Skeletal muscle satellite cell (primary cell): ENCODE data around the gene ANXA4.
A peak's percentile ranks its signal among the peaks of the same experiment; 100 is the strongest.
"Not testable (repeated sequence)": the region's sequence is repeated elsewhere in the genome, so short reads cannot be mapped to it uniquely, and the experiment has no call there.

ENCODE experiments used
- H3K27me3 ChIP-seq: 2 replicates; pipeline ENCODE4 v1.7.0; 2013; ENCODE audit warnings: low read length; ENCODE audit not compliant: control insufficient read depth, insufficient read depth
- H3K36me3 ChIP-seq: 2 replicates; pipeline ENCODE4 v1.7.0; 2013; ENCODE audit warnings: mild to moderate bottlenecking, control low read depth, low read length; ENCODE audit not compliant: insufficient read depth
- H3K4me1 ChIP-seq: 2 replicates; pipeline ENCODE4 v1.7.0; 2013; ENCODE audit warnings: low read length; ENCODE audit not compliant: control insufficient read depth, insufficient read depth
- H3K4me2 ChIP-seq: 2 replicates; pipeline ENCODE4 v1.7.0; 2013; ENCODE audit warnings: mild to moderate bottlenecking, low read length
- H3K4me3 ChIP-seq: 2 replicates; pipeline ENCODE4 v1.7.0; 2013; ENCODE audit warnings: low read length
- H3K9ac ChIP-seq: 2 replicates; pipeline ENCODE4 v1.7.0; 2013; ENCODE audit warnings: mild to moderate bottlenecking, low read depth, low read length, moderate library complexity
- H3K9me3 ChIP-seq: replicated peaks from 2 replicates; pipeline ENCODE4 v1.7.0; 2013; ENCODE audit warnings: mild to moderate bottlenecking, control low read depth, low read length

Gene ANXA4

DNA sequence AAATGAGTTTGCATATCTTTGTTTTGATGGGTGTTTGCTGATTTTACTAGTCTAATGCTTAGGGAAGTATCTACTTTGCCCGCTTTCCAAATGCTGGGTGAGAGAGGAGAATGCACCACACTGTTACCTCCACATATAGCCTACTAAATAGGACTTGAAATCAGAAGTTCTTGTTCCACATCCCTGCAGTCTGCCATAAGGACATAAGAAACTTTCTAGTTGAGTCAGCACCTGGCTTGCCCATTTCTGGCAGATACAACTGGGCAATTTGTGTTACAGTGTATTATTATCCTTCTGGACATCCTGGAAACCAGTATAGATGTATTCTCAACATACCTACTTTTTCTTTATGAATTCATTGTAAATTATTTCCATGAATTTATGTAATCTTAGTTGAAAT lies 29.5 kb downstream of the ANXA4 start:
- Histone ChIP-seq H3K27me3 (no peaks in the 10 kb centered on the region), H3K4me1 (peaks cover 53% of the 10 kb centered on the region), H3K4me2 (no peak overlapping the region), H3K9ac (no peak overlapping the region), H3K4me3 (no peak overlapping the region), H3K36me3 (peaks cover 3% of the 10 kb centered on the region), H3K9me3 (no peaks in the 10 kb centered on the region)

DNA sequence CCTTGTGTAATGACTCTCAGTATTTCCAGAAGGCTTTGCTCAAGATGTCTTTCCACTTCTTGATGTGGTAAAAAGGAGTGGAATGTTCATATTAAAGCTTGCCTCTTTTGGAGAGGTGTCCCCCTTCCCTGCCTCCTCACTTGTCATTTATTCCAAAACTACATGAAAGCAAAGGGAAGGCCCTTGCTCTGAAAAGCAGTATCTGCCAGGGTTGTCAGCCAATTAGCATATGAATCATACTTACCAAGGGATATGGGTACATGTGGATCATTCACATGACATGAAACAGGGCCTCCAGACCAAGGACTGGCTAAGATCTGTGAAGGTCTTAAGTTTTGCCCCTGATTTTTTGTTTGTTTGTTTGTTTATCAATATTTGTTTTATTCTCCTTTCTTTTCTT lies 31.3 kb downstream of the ANXA4 start:
- Histone ChIP-seq H3K9me3 (no peaks in the 10 kb centered on the region), H3K9ac (no peak overlapping the region), H3K4me3 (no peak overlapping the region), H3K4me1 (peaks cover 40% of the 10 kb centered on the region), H3K36me3 (peaks cover 3% of the 10 kb centered on the region), H3K27me3 (no peaks in the 10 kb centered on the region), H3K4me2 (no peak overlapping the region)

DNA sequence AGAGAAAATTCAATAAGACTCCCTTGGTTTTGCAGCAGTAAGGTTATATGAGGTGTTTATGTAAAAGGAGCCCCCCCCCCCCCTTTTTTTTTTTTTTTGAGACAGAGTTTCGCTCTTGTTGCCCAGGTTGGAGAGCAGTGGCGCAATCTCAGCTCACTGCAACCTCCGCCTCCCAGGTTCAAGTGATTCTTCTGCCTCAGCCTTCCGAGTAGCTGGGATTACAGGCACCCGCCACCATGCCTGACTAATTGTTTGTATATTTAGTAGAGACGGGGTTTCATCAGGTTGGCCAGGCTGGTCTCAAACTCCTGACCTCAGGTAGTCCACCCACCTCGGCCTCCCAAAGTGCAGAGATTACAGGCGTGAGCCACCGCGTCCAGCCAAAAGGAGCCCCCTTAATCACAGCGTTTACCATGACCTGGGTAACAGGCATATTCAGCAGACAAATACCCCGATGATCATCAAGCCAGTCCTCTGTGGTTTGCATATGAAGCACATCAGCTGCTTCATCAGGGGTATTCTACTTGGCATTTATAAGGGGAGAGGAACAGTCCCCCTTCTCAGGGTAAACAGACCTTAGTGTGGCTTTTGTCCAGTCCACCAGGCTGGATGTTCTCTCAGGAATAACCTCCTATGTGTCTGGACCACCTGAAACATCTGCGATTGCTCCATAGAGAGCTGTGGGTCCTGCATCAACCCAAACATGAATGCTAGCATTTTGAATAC lies 32.5 kb downstream of the ANXA4 start:
- H3K4me1 ChIP-seq, result peaks cover 44% of the 10 kb centered on the region
- not testable (repeated sequence) for H3K36me3 ChIP-seq, H3K9me3 ChIP-seq, H3K9ac ChIP-seq, H3K4me3 ChIP-seq, H3K27me3 ChIP-seq, H3K4me2 ChIP-seq

DNA sequence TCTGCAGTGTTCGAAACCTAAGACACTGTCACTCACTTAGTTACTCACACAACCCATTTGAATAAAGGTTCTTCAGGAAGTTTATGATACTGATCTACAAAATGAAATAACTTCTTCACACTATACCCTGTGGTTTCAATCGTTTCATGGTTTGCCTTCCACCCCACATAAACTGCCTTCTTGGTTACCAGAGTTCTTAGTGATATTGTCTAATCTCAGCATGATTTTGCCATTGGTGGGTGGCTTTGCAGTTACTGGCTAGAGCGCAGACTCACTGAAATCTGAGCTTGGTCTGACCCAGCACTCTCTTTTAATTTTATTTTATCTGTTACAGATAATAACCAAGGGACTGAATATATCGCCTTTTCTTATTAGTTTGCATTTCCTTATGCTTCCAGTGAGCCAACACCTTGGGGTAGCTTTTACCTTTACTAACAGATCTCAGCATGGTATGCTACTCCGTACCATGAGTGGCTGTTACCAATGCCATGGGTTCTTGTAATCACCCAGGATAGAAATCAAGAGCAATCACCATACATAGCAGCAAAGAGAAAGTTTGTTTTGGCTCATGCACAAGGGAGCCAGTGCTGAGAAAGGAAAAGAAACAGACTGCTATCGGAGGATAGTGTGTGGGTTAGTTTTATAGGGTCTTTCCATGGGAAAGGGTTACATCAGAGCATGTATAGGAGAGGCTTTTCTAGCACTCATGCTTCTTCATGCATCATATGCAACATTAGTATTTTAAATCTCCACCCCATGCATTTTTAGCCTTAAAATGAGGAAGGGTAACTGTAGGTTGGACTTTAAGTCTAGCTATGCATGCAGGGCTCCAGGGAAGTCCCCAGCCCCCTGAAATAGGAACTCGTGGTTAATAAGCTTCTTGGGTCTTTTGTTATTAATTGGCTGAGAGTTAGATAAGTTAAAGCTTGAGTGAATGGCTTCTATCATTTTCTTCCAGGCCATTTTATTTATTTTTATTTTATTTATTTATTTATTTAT lies 33.3 kb downstream of the ANXA4 start:
- no peaks in the 10 kb centered on the region for H3K9me3 ChIP-seq
- peaks cover 38% of the 10 kb centered on the region for H3K4me1 ChIP-seq
- no peak overlapping the region for H3K9ac ChIP-seq
- H3K27me3 ChIP-seq, result no peaks in the 10 kb centered on the region
- H3K4me2 ChIP-seq, result no peak overlapping the region
- peaks cover 3% of the 10 kb centered on the region for H3K36me3 ChIP-seq
- H3K4me3 ChIP-seq, result no peak overlapping the region

DNA sequence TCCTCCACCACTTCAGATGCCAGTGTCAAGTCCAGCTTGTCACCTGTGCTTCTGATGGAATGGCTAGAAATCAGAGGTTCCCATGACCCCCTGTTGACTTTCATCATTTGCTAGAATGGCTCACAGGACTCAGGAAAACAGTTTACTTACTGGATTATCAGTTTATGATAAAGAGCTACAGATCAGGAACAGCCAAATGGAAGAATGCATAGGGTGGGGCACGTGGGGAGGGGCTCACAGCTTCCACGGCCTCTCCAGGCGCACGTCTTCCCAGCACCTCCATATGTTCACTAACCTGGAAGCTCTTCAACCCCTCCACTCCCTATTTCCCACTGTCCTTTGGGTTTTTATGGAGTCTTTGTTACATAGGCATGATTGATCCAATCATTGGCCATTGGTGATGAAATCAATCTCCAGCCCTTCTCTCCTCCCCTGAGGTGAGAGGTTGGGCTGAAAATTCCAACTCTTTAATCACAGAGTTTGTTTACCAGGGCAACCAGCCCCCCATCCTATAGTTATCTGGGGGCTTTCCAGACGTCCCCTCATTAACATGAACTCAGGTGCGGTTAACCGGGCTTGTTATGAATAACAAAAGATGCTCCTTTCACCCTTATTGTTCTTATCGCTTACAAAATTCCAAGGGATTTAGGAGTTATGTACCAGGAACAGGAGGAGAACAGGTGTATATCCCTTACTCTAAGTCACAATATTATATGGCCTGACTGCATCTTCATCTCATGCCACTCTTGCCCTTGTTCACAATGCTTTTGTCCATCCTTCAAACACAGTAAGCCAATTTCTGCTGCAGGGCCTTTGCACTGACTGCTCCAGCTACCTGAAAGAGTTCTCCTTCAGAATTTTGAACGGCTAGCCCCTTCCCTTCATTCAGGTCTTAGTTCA lies 35.2 kb downstream of the ANXA4 start:
- Histone ChIP-seq H3K27me3 (no peaks in the 10 kb centered on the region), H3K36me3 (no peaks in the 10 kb centered on the region), H3K9ac (no peak overlapping the region), H3K9me3 (no peaks in the 10 kb centered on the region), H3K4me1 (peaks cover 22% of the 10 kb centered on the region), H3K4me2 (no peak overlapping the region), H3K4me3 (no peak overlapping the region)

DNA sequence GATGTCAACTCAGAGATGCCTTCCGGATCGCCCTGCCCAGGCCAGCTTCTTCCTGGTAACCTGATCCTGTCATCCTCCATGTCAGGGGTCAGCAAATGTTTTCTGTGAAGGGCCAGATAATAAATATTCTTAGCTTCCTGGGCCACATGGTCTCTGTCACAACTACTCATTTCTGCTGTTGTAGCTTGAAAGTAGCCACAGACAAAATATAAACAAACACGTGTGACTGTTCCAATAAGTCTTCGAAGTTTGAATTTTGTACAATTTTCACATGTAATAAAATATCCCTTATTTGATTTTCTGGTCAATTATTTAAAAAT lies 35.8 kb downstream of the ANXA4 start:
- Histone ChIP-seq H3K27me3 (no peaks in the 10 kb centered on the region), H3K4me1 (peaks cover 19% of the 10 kb centered on the region), H3K4me2 (no peak overlapping the region), H3K9me3 (no peaks in the 10 kb centered on the region), H3K36me3 (no peaks in the 10 kb centered on the region), H3K4me3 (no peak overlapping the region), H3K9ac (no peak overlapping the region)

DNA sequence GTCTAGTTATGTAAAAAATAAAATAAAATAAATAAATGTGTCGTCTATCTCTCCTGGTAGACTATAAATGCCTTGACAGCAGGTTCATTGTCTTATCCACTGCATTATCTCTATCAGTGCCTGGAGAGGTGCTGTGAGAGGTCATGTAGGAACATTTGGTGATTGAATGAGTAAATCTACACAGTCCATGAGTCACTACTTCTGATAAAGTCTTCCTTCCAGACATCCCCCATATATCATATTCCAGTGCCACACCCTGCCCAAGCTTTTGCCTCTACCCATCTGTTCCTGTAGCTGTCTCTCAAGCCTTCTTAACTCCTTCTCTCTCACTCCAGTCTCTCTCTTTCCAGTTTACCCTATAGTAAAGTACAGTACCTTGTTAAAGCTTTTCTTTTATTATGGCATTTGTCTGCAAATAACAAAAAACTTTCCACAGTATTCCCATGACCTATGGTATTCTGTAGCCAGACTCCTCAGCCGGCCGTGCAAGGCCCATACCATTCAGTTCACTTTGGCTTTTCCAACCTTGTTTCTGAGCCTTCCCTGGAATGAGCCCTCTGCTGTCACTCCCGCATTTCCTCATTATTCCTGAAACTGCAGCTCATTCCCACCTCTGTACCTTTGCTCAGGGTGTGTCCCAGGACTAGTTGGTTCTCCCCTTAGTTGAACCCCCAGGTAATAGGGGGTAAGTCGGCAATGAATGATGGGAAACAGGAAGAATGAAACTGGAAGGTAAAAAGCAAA lies 37.5 kb downstream of the ANXA4 start:
- Histone ChIP-seq H3K9me3 (no peaks in the 10 kb centered on the region), H3K36me3 (no peaks in the 10 kb centered on the region), H3K4me3 (no peak overlapping the region), H3K27me3 (no peaks in the 10 kb centered on the region), H3K4me1 (peaks cover 12% of the 10 kb centered on the region), H3K9ac (no peak overlapping the region), H3K4me2 (peak overlapping the region; percentile 21)

DNA sequence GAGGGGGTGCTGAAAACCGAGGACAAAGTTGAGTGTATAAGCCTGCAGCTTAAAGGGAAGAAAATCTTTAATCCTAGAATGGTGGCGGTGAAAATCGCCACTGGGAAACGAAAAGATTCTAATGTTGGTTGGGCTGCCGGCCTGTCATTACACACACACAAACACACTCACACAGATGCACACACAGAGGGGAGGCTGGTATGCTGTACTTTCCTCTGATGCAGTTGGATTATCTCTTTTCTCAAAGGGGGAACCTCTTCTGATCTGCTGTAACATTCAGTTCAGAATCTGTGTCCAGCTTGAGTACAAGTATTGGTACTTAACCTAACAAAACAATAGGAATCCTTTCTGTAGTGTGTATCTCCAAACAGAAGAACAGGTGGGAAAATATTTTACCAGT lies 39.0 kb downstream of the ANXA4 start:
- H3K9ac ChIP-seq, result no peak overlapping the region
- no peak overlapping the region for H3K4me2 ChIP-seq
- H3K36me3 ChIP-seq, result no peaks in the 10 kb centered on the region
- H3K9me3 ChIP-seq, result no peaks in the 10 kb centered on the region
- H3K27me3 ChIP-seq, result no peaks in the 10 kb centered on the region
- no peak overlapping the region for H3K4me3 ChIP-seq
- H3K4me1 ChIP-seq, result peaks cover 9% of the 10 kb centered on the region

DNA sequence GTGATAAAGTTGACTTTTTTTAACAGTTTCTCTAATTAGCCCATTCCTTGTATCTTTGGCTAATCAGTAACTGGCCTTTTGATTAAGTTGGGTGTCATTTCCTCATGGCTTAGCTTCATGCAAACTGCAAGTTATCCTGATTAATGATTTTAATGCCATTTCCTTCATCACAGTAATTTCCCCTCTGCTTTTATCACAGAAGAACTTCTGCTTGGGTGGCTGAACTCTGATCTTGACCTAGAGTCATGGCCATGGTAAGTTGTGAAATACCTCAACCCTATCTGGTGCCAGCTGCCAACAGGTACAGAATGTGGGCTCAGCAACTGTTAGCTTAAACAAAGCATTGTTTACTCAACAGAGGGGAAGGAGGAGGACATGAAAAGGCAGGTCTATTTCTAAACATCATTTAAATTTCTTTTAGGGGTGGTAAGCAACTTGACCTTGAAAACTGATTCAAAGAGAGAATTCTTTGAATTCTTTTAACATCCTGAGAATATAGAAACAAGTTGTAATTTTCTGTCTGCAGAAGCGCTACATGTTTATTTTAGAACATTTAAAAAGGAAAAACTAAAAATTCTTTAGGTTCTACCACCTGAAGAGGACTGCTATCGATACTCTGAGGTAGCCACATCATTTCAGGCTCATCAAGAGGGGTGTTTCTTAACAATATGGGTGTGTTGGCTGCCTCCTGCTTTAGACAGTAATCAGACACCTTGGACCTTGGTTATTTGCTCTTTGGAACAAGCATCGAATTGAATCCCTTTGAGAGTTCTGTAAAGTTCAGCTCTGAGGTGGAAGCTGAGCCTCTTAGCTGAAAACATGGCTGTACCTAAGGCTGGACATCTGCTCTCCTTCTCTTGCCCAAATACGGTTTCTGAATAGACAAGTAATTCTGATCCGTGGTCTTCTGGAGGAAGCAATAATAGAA lies 39.7 kb downstream of the ANXA4 start:
- H3K27me3 ChIP-seq, result no peaks in the 10 kb centered on the region

DNA sequence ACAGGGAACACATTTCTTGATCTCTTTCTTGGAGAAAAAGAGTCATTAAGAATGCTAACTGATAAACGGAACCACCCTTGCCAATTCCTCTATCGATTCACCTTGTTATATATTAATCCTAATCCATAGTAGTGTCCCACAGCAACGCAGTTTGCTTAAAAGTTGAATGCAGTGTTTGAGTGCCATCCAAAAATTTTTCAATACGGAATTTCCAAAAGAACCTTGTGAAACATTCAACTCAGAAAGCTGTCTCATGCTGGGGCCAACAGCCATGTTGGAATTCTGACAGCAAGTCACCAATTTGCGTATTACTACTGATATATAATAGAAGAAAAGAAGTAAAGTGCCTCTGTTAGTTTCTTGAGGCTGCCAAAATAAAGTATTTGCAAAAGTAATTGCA lies 42.3 kb downstream of the ANXA4 start:
- no peak overlapping the region for H3K4me2 ChIP-seq
- peaks cover 9% of the 10 kb centered on the region for H3K4me1 ChIP-seq
- no peak overlapping the region for H3K9ac ChIP-seq
- H3K4me3 ChIP-seq, result no peak overlapping the region
- H3K36me3 ChIP-seq, result peaks cover 7% of the 10 kb centered on the region
- no peaks in the 10 kb centered on the region for H3K9me3 ChIP-seq
- H3K27me3 ChIP-seq, result no peaks in the 10 kb centered on the region

More for the DNA sequence above, 39.7 kb downstream of the ANXA4 start:
- no peaks in the 10 kb centered on the region for H3K9me3 ChIP-seq
- no peak overlapping the region for H3K4me2 ChIP-seq
- H3K4me1 ChIP-seq, result peaks cover 9% of the 10 kb centered on the region
- H3K9ac ChIP-seq, result no peak overlapping the region
- H3K4me3 ChIP-seq, result no peak overlapping the region
- H3K36me3 ChIP-seq, result no peaks in the 10 kb centered on the region
